Esophagus muscularis mucosa (tissue), 4 donors: ENCODE results near the gene HTATSF1.

ENCODE experiments used
- EP300 ChIP-seq: sonication (generic); formaldehyde crosslinking; IDR thresholded peaks from one replicate; pipeline ENCODE4 v1.6.1; 2017; ENCODE audit warnings: antibody characterized with exemption
- POLR2A ChIP-seq: fragments of 450-650 bp; IDR thresholded peaks from one replicate; pipeline ENCODE4 v1.6.1; 2017; ENCODE audit warnings: antibody characterized with exemption, moderate library complexity, mild to moderate bottlenecking, low read depth
- POLR2AphosphoS5 ChIP-seq, 2 donors: sonication (generic); formaldehyde crosslinking; IDR thresholded peaks; one replicate each; pipeline ENCODE4 v1.6.1; 2017; ENCODE audit warnings: antibody characterized with exemption in 2 of 2
- TF ChIP-seq, protein P1 (sequence below), 3 experiments: fragments of 200-600 bp in 2 of 3; fragments of 450-650 bp in 1 of 3; sonication (generic) in 2 of 3; IDR thresholded peaks; one replicate each; pipeline ENCODE4 v1.5.1; 2017 to 2019; ENCODE audit warnings: antibody characterized with exemption in 3 of 3, mild to moderate bottlenecking in 2 of 3, moderate library complexity in 1 of 3

DNA sequence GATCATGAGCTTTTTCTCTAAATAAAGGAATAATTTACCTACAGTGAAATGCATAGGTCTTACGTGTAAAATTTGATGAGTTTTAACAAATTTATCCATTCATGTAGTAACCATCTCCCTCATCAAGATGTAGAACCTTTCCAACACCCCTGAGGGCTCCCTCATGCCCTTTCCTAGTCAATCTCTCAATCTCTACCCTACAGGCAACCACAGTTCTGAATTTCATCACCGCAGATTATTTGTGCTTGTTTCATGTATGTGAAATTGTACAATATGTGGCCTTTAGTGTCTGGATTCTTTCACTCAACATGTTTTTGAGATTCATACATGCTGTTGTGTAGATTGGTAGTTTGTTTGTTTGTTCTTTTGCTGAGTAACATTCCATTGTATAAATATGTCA is 36.7 kb downstream of the HTATSF1 start:
- TF ChIP-seq, protein P1, sequence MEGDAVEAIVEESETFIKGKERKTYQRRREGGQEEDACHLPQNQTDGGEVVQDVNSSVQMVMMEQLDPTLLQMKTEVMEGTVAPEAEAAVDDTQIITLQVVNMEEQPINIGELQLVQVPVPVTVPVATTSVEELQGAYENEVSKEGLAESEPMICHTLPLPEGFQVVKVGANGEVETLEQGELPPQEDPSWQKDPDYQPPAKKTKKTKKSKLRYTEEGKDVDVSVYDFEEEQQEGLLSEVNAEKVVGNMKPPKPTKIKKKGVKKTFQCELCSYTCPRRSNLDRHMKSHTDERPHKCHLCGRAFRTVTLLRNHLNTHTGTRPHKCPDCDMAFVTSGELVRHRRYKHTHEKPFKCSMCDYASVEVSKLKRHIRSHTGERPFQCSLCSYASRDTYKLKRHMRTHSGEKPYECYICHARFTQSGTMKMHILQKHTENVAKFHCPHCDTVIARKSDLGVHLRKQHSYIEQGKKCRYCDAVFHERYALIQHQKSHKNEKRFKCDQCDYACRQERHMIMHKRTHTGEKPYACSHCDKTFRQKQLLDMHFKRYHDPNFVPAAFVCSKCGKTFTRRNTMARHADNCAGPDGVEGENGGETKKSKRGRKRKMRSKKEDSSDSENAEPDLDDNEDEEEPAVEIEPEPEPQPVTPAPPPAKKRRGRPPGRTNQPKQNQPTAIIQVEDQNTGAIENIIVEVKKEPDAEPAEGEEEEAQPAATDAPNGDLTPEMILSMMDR (IDR thresholded peaks at IDR 0.05) = no peak
- TF ChIP-seq EP300 (no peak), POLR2AphosphoS5 (IDR thresholded peaks at IDR 0.05) (no peak), POLR2A (no peak)
